HG03103 (cell line): ENCODE measurements around the gene SYPL2.

Experiments
- ATAC-seq: cut with Tn5 transposase; IDR thresholded peaks from one replicate; pipeline ENCODE4 v1.9.1; 2021; ENCODE audit warnings: low read depth; ENCODE audit not compliant: unreplicated experiment

The SYPL2 gene

DNA sequence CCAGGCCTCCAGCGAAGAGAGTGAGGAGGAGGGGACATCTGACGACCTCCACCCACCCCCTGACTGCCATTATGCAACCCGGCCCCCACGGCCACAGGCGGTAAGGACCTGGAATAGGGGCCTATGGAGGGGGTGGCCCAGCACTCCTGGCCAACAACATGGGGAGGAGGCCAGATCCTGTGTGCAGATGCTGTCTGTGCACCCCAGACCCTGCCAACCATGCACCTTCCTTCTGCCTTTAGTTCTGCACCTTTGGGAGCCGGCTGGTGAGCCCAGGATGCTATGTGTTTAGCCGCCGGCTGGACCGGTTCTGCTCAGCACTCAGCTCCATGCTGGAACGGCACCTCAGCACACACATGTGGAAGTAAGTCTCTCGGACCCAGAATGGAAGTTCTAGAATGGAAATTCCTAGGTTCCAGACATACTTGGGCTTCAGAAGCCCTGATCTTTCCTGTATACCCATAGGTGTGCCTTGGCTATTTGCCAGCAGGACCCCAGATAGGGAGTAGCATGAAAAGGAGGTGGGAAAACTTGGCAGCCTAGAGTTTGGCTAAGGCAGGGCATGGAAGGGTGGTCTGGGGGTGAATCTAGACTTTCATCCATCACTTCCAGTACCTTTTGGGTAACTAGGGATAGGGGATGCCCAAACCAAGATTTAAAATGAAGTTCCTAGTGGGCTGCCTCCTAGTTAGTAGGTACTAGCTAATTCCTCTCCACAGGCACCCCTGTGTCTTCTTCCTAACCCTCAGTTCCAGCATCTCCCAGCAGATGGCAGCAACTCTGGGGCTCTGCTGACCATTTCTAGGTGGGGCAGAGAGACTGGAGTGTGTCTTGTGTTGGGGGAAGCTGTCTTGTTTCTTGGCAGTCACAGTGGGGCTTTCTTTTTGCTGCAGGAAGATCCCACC is 23.9 kb downstream of the SYPL2 start:
- ATAC-seq, result no peak

DNA sequence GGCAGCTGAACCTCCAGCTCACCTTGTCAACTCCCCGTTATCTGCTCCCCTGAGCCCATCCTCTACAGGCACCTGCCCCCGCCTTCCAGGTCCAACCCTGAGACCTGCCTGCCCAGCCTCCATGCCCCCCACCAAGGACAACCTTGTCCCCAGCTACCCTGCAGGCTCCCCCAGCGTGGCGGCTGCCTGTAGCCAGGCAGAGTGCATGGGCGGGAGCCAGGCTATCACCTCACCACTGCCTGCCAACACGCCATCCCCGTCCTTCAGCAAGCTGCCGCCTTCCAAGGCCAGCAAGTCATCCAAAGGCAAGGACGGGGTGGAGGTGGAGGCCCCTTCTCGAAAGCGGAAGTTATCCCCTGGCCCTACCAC is 24.6 kb downstream of the SYPL2 start:
- ATAC-seq, result no peak

DNA sequence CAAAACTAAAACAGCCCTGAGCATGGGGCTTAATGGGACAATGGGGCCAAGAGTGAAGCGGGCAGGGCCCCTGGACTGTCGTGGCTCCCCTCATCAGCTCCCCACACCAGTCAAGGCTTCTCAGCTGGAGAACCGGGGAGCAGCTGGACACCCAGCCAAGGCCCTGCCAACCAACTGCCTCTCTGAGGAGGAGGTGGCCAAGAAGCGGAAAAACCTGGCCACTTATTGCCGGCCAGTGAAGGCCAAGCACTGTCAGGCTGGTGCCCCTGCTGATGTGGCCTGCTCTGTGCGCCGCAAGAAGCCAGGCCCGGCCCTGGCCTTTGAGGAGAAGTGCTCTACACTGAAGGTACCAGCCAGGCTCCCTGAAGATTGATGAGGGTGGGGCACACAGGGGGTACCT is 25.0 kb downstream of the SYPL2 start:
- ATAC-seq, result no peak

DNA sequence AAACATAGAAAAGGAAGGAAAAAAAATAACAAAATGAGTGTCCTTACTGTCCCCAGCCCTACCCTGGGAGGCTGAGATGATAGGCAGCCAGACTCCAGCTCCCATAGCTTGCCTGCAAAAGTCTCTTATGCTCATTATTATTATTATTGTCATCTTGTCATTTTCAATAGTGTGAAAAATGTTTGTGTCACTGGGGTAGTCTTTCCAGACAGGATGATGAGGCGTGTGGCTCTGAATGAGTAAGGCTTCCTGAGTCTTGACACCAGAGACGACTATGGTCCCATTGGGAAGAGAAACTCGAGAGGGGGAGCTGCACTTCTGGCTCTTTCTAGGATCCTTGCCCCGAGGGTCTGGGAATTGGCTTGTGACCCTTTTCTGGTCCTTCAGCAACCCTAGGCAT is 26.4 kb downstream of the SYPL2 start:
- no peak for ATAC-seq

DNA sequence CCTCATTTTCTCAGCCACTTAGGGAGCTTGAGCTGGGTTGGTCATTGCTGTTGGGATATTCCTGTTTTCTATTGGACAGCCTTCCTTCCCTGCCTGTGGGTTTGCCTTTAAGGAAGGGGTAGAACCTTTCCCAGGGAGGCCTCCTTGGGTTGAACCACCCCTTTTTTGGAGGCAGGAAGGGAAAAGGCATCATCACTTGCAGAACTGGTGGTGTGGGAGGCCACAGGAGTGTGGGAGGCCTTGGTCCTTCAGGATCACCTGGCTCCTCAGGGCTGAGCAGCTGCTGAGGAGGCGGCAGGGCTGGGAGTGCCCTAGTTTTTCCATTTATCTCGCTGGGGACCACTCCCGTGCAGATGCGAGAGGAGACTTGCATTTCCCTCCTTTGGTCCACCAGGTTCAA is 26.9 kb downstream of the SYPL2 start:
- no peak for ATAC-seq

DNA sequence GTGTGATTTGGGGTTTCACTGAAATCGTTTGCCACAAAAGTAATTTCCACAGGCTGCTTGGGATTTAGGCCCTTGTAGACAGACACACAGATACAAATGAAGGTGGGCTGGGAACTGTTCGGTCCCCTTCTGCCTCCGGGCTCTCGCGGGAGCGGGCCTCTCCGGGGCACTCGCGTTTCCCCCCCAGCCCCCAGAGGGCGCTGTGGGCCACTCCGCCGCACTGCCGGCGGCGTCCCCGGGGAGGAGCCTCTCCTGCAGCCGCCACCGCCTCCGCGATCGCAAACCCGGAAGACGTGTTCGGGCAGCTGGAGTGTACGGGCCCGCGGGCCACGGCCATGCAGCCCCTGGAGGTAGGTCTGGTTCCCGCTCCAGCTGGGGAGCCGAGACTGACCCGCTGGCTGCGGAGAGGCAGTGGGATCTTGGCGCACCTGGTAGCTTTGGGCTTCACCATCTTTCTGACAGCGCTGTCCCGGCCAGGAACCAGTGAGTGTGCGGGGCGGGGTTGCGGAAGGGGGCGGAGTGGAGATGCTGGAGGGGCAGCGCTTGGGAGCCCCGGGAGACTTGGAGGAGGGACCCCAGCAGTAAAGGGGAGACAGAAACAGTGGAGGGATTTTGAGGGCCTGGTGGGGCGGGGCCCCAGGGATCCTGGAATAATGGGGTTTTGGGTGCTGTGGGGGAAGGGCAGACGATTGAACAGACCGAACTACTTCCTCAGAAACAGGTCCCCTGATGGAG is 27.6 kb downstream of the SYPL2 start, which contains the start of gene CYB561D1:
TSS of gene CYB561D1 (plus strand) at position 290 of the 735 bp plus-strand sequence. CDS start at position 336, 46 bp downstream.
- ATAC-seq, result peak; percentile 75

DNA sequence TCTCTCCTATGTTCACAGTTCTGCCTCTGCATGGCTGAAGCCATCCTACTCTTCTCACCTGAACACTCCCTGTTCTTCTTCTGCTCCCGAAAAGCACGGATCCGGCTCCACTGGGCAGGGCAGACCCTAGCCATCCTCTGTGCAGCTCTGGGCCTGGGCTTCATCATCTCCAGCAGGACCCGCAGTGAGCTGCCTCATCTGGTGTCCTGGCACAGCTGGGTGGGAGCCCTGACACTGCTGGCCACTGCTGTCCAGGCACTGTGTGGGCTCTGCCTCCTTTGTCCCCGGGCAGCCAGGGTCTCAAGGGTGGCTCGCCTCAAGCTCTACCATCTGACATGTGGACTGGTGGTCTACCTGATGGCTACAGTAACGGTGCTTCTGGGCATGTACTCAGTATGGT is 29.4 kb downstream of the SYPL2 start:
- ATAC-seq, result no peak

DNA sequence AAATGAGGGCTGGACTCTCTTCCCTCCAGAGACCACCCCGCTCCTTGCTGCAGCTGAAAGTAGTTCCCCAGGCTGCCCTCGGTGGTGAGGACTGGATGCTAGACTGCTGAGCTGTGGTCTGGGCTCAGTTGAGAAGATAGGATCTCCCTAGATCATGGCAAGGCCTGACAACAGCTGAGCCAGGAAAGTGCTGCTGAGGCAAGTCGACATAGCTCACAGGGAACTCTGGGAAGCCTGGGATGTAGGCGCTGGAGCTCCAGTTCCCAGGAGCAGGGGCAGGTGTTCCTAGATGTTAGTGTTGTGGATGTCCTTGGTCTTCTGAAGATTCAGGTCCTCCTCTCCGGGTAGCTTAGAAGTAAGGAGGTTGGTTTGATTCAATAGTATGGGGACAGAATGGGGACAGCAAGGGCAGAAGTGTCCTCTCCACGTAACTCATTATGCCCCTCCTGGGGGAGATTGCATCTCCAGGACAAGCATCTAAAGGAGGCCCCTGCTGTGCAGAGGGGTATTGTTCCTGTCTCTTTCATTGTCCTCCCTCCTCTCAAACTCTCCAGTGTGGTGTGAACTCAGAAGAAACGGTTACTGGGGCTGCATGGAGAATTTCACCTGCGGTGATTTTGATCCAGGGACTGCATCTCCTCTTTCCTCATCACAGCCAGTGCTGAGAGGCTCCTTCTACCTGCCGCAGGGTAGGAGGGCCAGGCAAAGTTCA is 31.3 kb downstream of the SYPL2 start:
- ATAC-seq, result no peak

DNA sequence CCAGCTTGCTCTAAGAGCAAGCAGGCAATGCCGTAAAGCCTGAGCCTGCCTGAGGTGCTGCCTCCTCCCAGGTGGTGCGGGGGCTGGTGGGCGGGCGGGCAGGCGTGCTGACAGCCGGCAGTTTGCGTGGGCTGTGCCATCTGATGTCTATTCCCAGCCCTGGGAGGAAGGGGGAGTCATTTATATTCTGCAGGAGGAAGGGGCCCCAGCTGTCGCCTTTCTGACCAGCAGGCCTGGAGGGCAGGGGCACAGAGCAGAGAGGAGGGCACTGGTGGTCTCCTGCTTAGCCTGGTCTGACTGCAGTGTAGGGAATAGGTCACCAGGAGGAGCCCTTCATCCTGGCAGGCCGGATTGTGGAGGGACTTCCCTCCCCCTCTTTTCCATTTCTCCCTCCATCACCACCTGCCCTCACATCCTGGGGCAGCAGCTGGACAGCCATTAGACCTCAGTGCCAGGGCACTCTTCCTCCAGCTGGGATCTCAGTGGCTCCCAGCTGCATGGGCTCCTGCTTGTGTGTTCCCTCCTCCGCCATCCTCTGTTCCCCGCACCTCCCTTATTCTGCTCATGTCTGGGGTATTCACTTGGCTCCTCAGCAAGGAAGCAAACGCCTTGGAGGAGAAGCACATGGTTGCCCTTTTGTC is 31.9 kb downstream of the SYPL2 start:
- no peak for ATAC-seq

DNA sequence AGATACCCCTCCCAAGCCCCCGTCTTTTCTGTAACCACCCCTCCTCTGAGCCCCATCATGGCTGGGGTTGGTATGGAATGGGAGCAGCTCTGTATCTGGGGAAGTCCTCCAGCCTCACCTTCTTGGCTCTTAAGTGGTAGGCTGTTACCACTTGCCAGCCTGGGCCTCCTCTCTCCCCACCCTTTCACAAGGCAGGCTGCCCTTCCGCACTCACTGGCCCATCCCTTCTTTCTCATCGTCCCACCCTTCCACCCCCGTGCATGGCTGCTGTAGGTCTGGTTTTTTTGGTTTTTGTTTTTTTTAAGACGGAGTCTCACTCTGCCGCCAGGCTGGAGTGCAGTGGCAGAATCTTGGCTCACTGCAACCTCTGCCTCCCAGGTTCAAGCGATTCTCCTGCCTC is 32.7 kb downstream of the SYPL2 start:
- ATAC-seq, result no peak

DNA sequence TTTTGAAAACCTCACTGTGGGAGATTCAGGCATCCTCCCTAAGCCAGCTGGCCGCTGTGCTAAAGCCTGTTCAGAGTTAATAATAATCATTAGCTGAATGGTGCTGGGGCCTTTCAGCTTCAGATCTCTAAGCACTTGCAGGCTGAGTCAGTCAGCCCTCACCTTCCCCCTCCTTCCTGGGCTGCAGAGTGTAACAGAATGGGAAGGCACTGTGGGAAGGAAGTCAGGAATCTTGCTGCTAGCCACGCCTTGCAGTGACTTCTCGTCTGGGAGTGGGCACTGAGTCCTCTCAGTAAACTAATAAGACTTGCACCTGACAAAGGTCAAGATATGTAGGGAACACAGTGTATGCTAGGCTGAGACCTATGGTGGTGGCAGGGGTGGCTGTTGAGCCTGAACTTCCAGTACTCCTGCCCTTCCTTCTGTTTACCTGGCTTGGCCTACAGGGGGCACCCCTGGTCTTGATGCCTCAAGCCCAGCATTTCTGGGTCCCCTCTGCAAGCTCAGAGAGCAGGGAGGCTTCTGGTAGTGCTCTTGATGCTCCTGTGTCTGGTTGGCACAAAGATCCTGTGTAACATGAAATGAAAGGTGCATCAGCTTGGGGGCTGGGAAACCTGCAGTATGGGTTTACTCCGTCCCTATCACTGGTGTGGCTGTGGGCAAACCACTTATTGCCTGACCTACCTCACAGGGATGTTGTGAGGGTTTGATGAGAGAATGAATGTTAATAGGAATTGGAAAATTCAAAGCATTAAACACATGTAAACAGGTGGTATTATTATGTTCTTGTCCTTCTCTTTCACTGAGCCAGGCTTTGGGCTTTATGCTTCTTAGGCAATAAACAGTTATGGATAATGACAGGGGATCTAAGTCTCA is 33.6 kb downstream of the SYPL2 start:
- no peak for ATAC-seq

DNA sequence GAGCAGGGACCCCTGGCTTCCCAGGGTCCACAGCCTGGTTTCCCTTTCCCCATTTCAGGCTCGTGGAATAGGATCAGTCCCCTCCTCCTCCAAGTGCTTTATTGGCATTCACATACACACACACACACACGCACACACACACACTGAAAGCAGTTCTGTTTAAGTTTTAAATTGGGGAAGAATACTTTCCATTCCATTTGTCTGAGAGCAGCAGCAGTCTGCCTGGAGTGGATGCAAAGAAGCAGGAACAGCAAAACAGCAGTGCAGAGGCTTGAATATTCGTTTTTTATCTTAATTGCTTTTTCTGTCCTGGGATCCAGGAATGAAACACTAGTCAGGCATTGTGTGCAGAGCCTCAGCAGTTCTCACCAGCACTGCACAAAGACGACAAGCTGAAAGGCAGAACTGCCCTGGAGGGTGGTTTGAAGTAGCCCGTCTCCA is 34.6 kb downstream of the SYPL2 start:
- no peak for ATAC-seq

DNA sequence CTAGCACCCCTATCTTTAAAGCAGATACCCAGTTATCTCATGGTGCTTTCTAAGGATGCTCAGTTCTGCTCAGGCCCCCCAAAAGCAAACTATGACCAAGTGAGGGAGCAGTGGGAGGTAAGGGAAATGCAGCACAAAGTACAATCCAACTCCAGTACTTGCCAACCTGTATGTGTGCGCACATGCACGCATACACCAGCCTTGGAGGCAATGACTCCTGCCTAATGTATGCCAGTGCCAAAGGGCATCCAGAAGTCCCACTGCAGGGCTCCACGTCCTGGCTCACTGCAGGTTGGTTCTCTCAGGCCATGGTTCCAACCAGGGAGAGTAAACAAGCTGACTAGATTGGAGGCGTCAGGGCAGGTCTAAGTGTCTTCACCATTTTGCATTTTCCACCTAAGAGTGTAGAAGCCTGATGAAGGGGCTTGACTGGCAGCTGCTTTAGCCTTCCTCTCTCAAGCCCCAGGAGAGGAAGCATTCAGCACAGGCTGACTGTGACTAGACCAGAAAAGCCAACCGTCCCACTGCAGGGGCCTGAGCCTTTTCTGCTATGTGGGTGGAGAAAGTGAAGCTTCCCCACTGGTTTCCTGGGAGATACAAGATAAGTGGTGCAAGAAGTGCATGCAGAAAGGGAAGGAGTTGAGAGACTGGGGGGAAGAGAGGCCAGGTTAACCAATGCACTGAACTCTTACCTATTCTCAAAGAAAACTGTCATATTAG is 35.5 kb downstream of the SYPL2 start:
- ATAC-seq, result no peak

DNA sequence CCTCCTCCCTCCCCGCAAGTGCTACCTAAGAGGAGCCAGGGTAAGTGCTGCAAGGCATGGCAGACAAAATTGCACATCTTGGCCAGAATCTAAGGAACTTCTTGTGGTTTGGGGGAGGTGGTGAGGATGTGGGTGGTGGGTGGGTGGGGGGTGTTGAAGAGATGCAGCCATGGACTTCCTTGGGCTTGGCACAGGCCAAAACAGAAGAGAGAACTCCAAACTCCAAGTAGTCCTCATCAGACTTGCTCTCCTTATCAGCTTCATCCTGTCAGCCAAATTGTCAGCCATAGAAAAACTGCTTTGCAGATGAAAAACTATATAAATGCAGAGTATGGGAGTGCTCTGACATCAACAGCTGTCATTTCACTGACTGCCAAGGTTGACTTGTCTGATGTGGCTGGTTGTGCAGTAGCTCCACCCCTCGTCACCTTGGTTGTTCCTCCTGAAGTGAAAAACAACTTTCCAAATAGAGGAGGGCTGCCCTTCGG is 36.1 kb downstream of the SYPL2 start:
- no peak for ATAC-seq

DNA sequence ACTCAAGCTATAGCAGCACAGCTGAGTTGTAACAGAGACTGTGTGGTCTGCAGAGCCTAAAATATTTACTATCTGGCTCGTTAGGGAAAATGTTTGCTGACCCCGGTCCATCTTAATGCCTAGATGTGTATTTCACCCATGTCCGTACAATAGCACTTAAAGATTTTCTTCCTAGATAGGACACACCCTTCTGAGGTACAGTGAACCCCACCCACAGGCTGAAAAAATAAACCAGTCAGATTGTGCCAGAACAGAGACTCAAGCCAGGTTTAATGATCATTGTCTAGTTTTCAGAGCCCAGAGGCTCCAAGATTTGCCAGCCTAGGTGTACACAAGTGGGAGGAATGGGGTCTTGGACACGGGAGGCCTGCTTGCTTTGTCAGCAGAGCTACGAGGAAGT is 37.6 kb downstream of the SYPL2 start:
- no peak for ATAC-seq

DNA sequence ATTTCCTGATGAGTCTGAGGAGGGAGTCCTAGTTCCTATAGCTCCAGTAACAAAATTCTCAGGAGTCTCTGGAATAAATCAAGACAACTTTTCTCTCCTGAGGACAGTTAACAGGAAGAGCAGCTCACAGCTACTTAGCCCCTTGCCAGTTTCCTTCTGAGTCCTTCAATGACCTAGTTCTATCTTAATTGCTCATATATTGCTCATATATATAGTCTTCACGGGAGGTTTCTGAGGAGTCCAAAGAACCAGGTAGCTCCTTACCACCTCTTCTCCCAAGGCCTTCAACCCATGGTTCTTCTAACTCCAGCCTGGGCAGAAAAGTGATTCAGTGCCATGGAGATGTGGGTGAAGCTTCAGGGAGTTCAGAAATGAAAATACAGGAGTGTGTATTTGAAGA is 38.6 kb downstream of the SYPL2 start:
- ATAC-seq, result no peak

DNA sequence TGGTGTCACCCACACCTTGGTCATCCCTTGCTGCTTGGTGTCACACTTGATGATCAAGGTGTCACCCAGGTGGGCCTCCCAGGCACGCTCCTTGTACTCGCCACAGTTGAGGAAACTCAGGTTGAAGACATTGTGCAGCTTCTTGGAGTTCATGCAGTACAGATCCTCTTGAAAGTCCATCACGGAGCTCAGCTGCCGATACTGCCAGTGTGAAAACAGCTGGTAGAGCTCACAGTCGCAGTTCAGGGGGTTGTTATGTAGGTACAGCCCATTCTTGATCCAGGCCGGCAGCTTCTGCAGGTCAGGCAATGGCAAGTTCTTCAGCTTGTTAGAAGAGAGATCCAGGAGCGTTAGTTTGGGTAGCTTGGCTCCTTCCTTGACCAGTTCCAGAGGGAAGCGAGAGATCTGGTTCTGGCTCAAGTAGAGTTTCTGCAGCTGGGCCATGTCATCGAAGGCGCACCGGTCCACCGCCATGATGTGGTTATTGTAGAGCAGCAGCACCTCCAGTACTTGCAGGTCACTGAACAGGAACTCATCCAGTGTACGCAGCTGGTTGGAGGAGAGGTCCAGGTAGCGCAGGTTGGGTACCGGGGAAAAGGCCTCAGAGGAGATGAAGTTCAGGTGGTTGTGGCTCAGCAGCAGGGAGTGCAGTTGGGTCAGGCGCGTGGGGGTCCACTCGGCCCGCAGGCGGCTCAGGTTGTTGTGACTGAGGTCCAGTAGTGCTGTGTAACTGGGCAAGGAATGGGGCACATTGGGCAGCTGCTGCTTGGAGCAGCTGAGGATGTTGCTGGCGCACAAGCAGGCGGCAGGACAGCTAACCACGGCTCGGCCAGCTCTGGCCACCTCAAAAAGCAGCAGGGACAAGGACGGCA is 41.9 kb downstream of the SYPL2 start:
- ATAC-seq, result no peak

DNA sequence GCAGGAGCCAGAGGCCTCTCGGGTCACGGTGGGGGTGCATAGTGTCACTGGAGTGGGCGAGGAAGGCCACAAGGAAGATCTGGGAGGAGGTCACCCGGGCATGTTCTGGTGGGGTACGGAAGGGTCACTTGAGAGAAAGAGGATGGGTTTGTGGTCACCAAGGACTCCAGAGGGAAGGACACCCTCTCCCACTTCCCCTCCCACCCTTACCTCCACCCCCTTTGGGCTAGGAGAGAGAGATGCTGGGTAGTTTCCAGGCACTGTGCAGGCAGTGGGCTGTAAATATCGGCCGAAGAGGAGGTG is 42.5 kb downstream of the SYPL2 start:
- no peak for ATAC-seq
